Stimulated activated naive B cell treated with anti-CD40 and anti-IgM and Interleukin-4, amounts not matched to agents 10 μg/mL and 1 μg/mL and 100 μg/mL, for 72 hours (primary cell): ENCODE measurements around the gene HEPH.
"Not testable (repeated sequence)": the region's sequence is repeated elsewhere in the genome, so short reads cannot be mapped to it uniquely, and the experiment has no call there.

Experiments used
- ATAC-seq, 2 donors: fragments of 150-1000 bp; cut with Tn5 transposase; replicated peaks; 2 replicates each; pipeline ENCODE4 v1.10.0; 2021; ENCODE audit warnings: moderate library complexity in 1 of 2
- DNase-seq: peaks from one replicate; pipeline ENCODE4 v3.0.0; 2021
- H3K27ac Mint-ChIP-seq: one replicate; pipeline ENCODE4 v1.8.0; 2022; ENCODE audit warnings: mild to moderate bottlenecking, mixed read lengths
- H3K27me3 Mint-ChIP-seq, 2 donors: one replicate each; pipeline ENCODE4 v1.8.0; 2022; ENCODE audit warnings: mixed read lengths in 2 of 2
- H3K36me3 Mint-ChIP-seq, 2 donors: one replicate each; pipeline ENCODE4 v1.8.0; 2022; ENCODE audit warnings: mixed read lengths in 2 of 2, mild to moderate bottlenecking in 1 of 2
- H3K4me1 Mint-ChIP-seq, 2 donors: one replicate each; pipeline ENCODE4 v1.8.0; 2022; ENCODE audit warnings: mixed read lengths in 2 of 2, mild to moderate bottlenecking in 1 of 2
- H3K4me3 Mint-ChIP-seq, 2 donors: one replicate each; pipeline ENCODE4 v1.8.0; 2022; ENCODE audit warnings: mild to moderate bottlenecking in 2 of 2, mixed read lengths in 2 of 2, moderate library complexity in 1 of 2
- H3K9me3 Mint-ChIP-seq, 2 donors: one replicate each; pipeline ENCODE4 v1.8.0; 2022; ENCODE audit warnings: mixed read lengths in 2 of 2, mild to moderate bottlenecking in 1 of 2

HEPH gene

GRCh38 chrX:66166671-66167070 lies 2.6 kb downstream of the HEPH start:
- DNase-seq (no peak), ATAC-seq (no peak)
- no peaks in the 10 kb centered on the region for H3K9me3 Mint-ChIP-seq
- peaks cover 0 to 2% of the 10 kb centered on the region in 2 donors for H3K4me1 Mint-ChIP-seq
- H3K36me3 Mint-ChIP-seq: no peaks in the 10 kb centered on the region
- no peak overlapping the region for H3K4me3 Mint-ChIP-seq
- no peak overlapping the region for H3K27ac Mint-ChIP-seq
- H3K27me3 Mint-ChIP-seq: peaks cover 0 to 19% of the 10 kb centered on the region in 2 donors

GRCh38 chrX:66167431-66167830 lies 3.4 kb downstream of the HEPH start:
- H3K4me1 Mint-ChIP-seq: peaks cover 0 to 2% of the 10 kb centered on the region in 2 donors
- ATAC-seq: no peak
- H3K36me3 Mint-ChIP-seq: no peaks in the 10 kb centered on the region
- no peak for DNase-seq
- H3K9me3 Mint-ChIP-seq: no peaks in the 10 kb centered on the region
- no peak overlapping the region for H3K4me3 Mint-ChIP-seq
- H3K27ac Mint-ChIP-seq: no peak overlapping the region
- H3K27me3 Mint-ChIP-seq: peaks cover 0 to 19% of the 10 kb centered on the region in 2 donors

GRCh38 chrX:66176134-66176533 lies 12.1 kb downstream of the HEPH start:
- DNase-seq (no peak), ATAC-seq (no peak)
- no peaks in the 10 kb centered on the region for H3K27me3 Mint-ChIP-seq
- no peak overlapping the region for H3K27ac Mint-ChIP-seq
- H3K36me3 Mint-ChIP-seq: no peaks in the 10 kb centered on the region
- peaks cover 14 to 37% of the 10 kb centered on the region in 2 donors for H3K9me3 Mint-ChIP-seq
- H3K4me1 Mint-ChIP-seq: no peaks in the 10 kb centered on the region
- H3K4me3 Mint-ChIP-seq: no peak overlapping the region

- Mint-ChIP-seq H3K27me3 (peaks cover 0 to 9% of the 10 kb centered on the region in 2 donors), H3K9me3 (no peaks in the 10 kb centered on the region), H3K27ac (no peak overlapping the region), H3K36me3 (peaks cover 0 to 3% of the 10 kb centered on the region in 2 donors), H3K4me1 (peaks cover 0 to 3% of the 10 kb centered on the region in 2 donors), H3K4me3 (no peak overlapping the region)
- DNase-seq (no peak), ATAC-seq (no peak)
Observed at GRCh38 chrX:66191563-66191962, 27.5 kb downstream of the HEPH start.

GRCh38 chrX:66193821-66194220 lies 29.8 kb downstream of the HEPH start:
- no peaks in the 10 kb centered on the region for H3K9me3 Mint-ChIP-seq
- ATAC-seq: no peak
- no peak for DNase-seq
- no peaks in the 10 kb centered on the region for H3K36me3 Mint-ChIP-seq
- H3K27me3 Mint-ChIP-seq: no peaks in the 10 kb centered on the region
- no peak overlapping the region for H3K27ac Mint-ChIP-seq
- peaks cover 0 to 3% of the 10 kb centered on the region in 2 donors for H3K4me1 Mint-ChIP-seq
- no peak overlapping the region for H3K4me3 Mint-ChIP-seq

- ATAC-seq (peak in 1 of 2 donors; percentile 51), DNase-seq (no peak)
- peaks cover 16 to 24% of the 10 kb centered on the region in 2 donors for H3K4me1 Mint-ChIP-seq
- no peak overlapping the region for H3K27ac Mint-ChIP-seq
- H3K4me3 Mint-ChIP-seq: no peak overlapping the region
- no peaks in the 10 kb centered on the region for H3K36me3 Mint-ChIP-seq
- H3K27me3 Mint-ChIP-seq: peaks cover 5 to 31% of the 10 kb centered on the region in 2 donors
- H3K9me3 Mint-ChIP-seq: no peaks in the 10 kb centered on the region
Observed at GRCh38 chrX:66200050-66200664, 36.1 kb downstream of the HEPH start.

GRCh38 chrX:66200855-66201795 lies 37.1 kb downstream of the HEPH start:
- Mint-ChIP-seq H3K27me3 (peaks cover 5 to 31% of the 10 kb centered on the region in 2 donors), H3K27ac (no peak overlapping the region), H3K9me3 (no peaks in the 10 kb centered on the region), H3K36me3 (no peaks in the 10 kb centered on the region), H3K4me1 (peaks cover 16 to 24% of the 10 kb centered on the region in 2 donors), H3K4me3 (no peak overlapping the region)
- no peak for DNase-seq
- ATAC-seq: no peak

- H3K36me3 Mint-ChIP-seq: no peaks in the 10 kb centered on the region
Observed at GRCh38 chrX:66203114-66203513, 39.1 kb downstream of the HEPH start.

GRCh38 chrX:66221856-66222255 lies 57.8 kb downstream of the HEPH start:
- Mint-ChIP-seq H3K4me3 (no peak overlapping the region), H3K27ac (no peak overlapping the region), H3K27me3 (peaks cover 5 to 9% of the 10 kb centered on the region in 2 donors), H3K36me3 (no peaks in the 10 kb centered on the region), H3K9me3 (peaks cover 4 to 10% of the 10 kb centered on the region in 2 donors), H3K4me1 (peaks cover 2 to 5% of the 10 kb centered on the region in 2 donors)
- DNase-seq (no peak), ATAC-seq (no peak)

More at GRCh38 chrX:66203114-66203513, 39.1 kb downstream of the HEPH start:
- Mint-ChIP-seq H3K27ac (no peak overlapping the region), H3K27me3 (peaks cover 5 to 31% of the 10 kb centered on the region in 2 donors), H3K4me1 (peaks cover 16 to 24% of the 10 kb centered on the region in 2 donors), H3K9me3 (no peaks in the 10 kb centered on the region), H3K4me3 (no peak overlapping the region)
- no peak for DNase-seq
- ATAC-seq: peak in 1 of 2 donors; percentile 63

- ATAC-seq (no peak), DNase-seq (no peak)
- Mint-ChIP-seq H3K36me3 (no peaks in the 10 kb centered on the region), H3K27ac (no peak overlapping the region), H3K4me1 (no peaks in the 10 kb centered on the region), H3K9me3 (peaks cover 5 to 8% of the 10 kb centered on the region in 2 donors), H3K27me3 (peaks cover 0 to 17% of the 10 kb centered on the region in 2 donors), H3K4me3 (no peak overlapping the region)
Observed at GRCh38 chrX:66232296-66232695, 68.2 kb downstream of the HEPH start.

GRCh38 chrX:66233209-66233608 lies 69.2 kb downstream of the HEPH start:
- no peak for ATAC-seq
- Mint-ChIP-seq H3K4me3 (no peak overlapping the region), H3K4me1 (no peaks in the 10 kb centered on the region), H3K36me3 (no peaks in the 10 kb centered on the region), H3K27ac (no peak overlapping the region), H3K9me3 (peaks cover 6 to 8% of the 10 kb centered on the region in 2 donors), H3K27me3 (peaks cover 0 to 11% of the 10 kb centered on the region in 2 donors)
- DNase-seq: no peak

GRCh38 chrX:66233904-66234303 lies 69.9 kb downstream of the HEPH start:
- H3K4me1 Mint-ChIP-seq, H3K36me3 Mint-ChIP-seq, H3K27me3 Mint-ChIP-seq, H3K27ac Mint-ChIP-seq, H3K4me3 Mint-ChIP-seq, DNase-seq, H3K9me3 Mint-ChIP-seq, ATAC-seq: not testable (repeated sequence)

- DNase-seq (no peak), ATAC-seq (no peak)
- no peaks in the 10 kb centered on the region for H3K4me1 Mint-ChIP-seq
- H3K36me3 Mint-ChIP-seq: no peaks in the 10 kb centered on the region
- H3K9me3 Mint-ChIP-seq: peaks cover 0 to 5% of the 10 kb centered on the region in 2 donors
- no peak overlapping the region for H3K4me3 Mint-ChIP-seq
- no peak overlapping the region for H3K27ac Mint-ChIP-seq
- H3K27me3 Mint-ChIP-seq: peaks cover 0 to 12% of the 10 kb centered on the region in 2 donors
Observed at GRCh38 chrX:66255359-66255967, 91.4 kb downstream of the HEPH start.

- H3K27me3 Mint-ChIP-seq: peaks cover 0 to 9% of the 10 kb centered on the region in 2 donors
- H3K4me1 Mint-ChIP-seq: no peaks in the 10 kb centered on the region
- no peak for ATAC-seq
- no peaks in the 10 kb centered on the region for H3K36me3 Mint-ChIP-seq
- no peak overlapping the region for H3K4me3 Mint-ChIP-seq
- H3K9me3 Mint-ChIP-seq: no peaks in the 10 kb centered on the region
- no peak overlapping the region for H3K27ac Mint-ChIP-seq
- DNase-seq: no peak
Observed at GRCh38 chrX:66262807-66263206, 98.8 kb downstream of the HEPH start.
